Measurements from ENCODE around the gene KIF17. TPM values are rescaled to one million over a fixed set of nuclear protein-coding genes. Genes with fewer than 3 reads are reported as not detected.

The KIF17 gene
- total and polyA plus RNA-seq, 3 experiments from 2014 or later: not detected

GRCh38 chr1:20621012-20621411 is 96.8 kb downstream of the KIF17 start:
- H3K27ac Mint-ChIP-seq: no peak overlapping the region

GRCh38 chr1:20619999-20620398 is 97.8 kb downstream of the KIF17 start:
- no peak overlapping the region for H3K27ac ChIP-seq (ENCODE audit: low read depth, low read length)
- Mint-ChIP-seq H3K4me3 (no peak overlapping the region), H3K27me3 (peaks cover 10 to 14% of the 10 kb centered on the region in 2 donors), H3K36me3 (no peaks in the 10 kb centered on the region), H3K27ac (no peak overlapping the region), H3K9me3 (no peaks in the 10 kb centered on the region), H3K4me1 (peaks cover 0 to 2% (median 0%) of the 10 kb centered on the region in 3 donors)
- ChIA-PET CTCF (interaction anchor here (1.3 kb wide), 1 partner anchor 14 kb away, joined by 3 read pairs; no protein-coding TSS in a partner anchor), POLR2A (no interaction called here)
- no peak overlapping the region for H3K4me3 ChIP-seq (ENCODE audit: low read length)
- no peaks in the 10 kb centered on the region for H3K9me3 ChIP-seq (ENCODE audit: low read length)
- H3K36me3 ChIP-seq (ENCODE audit: insufficient read depth, low read length): no peaks in the 10 kb centered on the region
- DNase-seq: no peak
- peaks cover 3% of the 10 kb centered on the region for H3K27me3 ChIP-seq (ENCODE audit: insufficient read depth, low read length, poor library complexity, severe bottlenecking)
- no peaks in the 10 kb centered on the region for H3K4me1 ChIP-seq (ENCODE audit: insufficient read depth, low read length)

More at GRCh38 chr1:20621012-20621411, 96.8 kb downstream of the KIF17 start:
- no peak overlapping the region for H3K4me3 ChIP-seq (ENCODE audit: low read length)
- no peak overlapping the region for H3K27ac ChIP-seq (ENCODE audit: low read depth, low read length)
- Mint-ChIP-seq H3K4me1 (peaks cover 0 to 2% (median 0%) of the 10 kb centered on the region in 3 donors), H3K27me3 (peaks cover 11 to 14% of the 10 kb centered on the region in 2 donors), H3K9me3 (no peaks in the 10 kb centered on the region), H3K4me3 (no peak overlapping the region), H3K36me3 (no peaks in the 10 kb centered on the region)
- DNase-seq: no peak
- CTCF ChIA-PET: interaction anchor here (1.5 kb wide), 1 partner anchor 13 kb away, joined by 3 read pairs; no protein-coding TSS in a partner anchor
- no peaks in the 10 kb centered on the region for H3K4me1 ChIP-seq (ENCODE audit: insufficient read depth, low read length)
- H3K36me3 ChIP-seq (ENCODE audit: insufficient read depth, low read length): no peaks in the 10 kb centered on the region
- no peaks in the 10 kb centered on the region for H3K9me3 ChIP-seq (ENCODE audit: low read length)
- POLR2A ChIA-PET: no interaction called here
- H3K27me3 ChIP-seq (ENCODE audit: insufficient read depth, low read length, poor library complexity, severe bottlenecking): peaks cover 3% of the 10 kb centered on the region

- CTCF ChIA-PET: interaction anchor here (1.1 to 1.3 kb wide), 2 partner anchors 9 to 15 kb away, joined by 3 read pairs; no protein-coding TSS in a partner anchor
- H3K27me3 ChIP-seq (ENCODE audit: insufficient read depth, low read length, poor library complexity, severe bottlenecking): no peaks in the 10 kb centered on the region
- POLR2A ChIA-PET: no interaction called here
- no peaks in the 10 kb centered on the region for H3K9me3 ChIP-seq (ENCODE audit: low read length)
- Mint-ChIP-seq H3K4me1 (peaks cover 0 to 2% (median 0%) of the 10 kb centered on the region in 3 donors), H3K27me3 (peaks cover 7 to 14% of the 10 kb centered on the region in 2 donors), H3K27ac (no peak overlapping the region), H3K9me3 (no peaks in the 10 kb centered on the region), H3K4me3 (no peak overlapping the region), H3K36me3 (no peaks in the 10 kb centered on the region)
- H3K27ac ChIP-seq (ENCODE audit: low read depth, low read length): no peak overlapping the region
- no peak for DNase-seq
- H3K4me1 ChIP-seq (ENCODE audit: insufficient read depth, low read length): no peaks in the 10 kb centered on the region
- H3K36me3 ChIP-seq (ENCODE audit: insufficient read depth, low read length): no peaks in the 10 kb centered on the region
- no peak overlapping the region for H3K4me3 ChIP-seq (ENCODE audit: low read length)
Observed at GRCh38 chr1:20618550-20618949, 99.3 kb downstream of the KIF17 start.

- CTCF ChIA-PET: no interaction called here
- H3K4me3 Mint-ChIP-seq: no peak overlapping the region
- no peaks in the 10 kb centered on the region for H3K36me3 ChIP-seq (ENCODE audit: insufficient read depth, low read length)
- H3K27ac ChIP-seq (ENCODE audit: low read depth, low read length): no peak overlapping the region
- POLR2A ChIA-PET: no interaction called here
- H3K4me1 Mint-ChIP-seq: peaks cover 0 to 2% (median 0%) of the 10 kb centered on the region in 3 donors
- H3K27ac Mint-ChIP-seq: peak overlapping the region in 1 of 8 donors; percentile 34
- H3K27me3 Mint-ChIP-seq: peaks cover 5 to 15% of the 10 kb centered on the region in 2 donors
- no peaks in the 10 kb centered on the region for H3K4me1 ChIP-seq (ENCODE audit: insufficient read depth, low read length)
- H3K4me3 ChIP-seq (ENCODE audit: low read length): no peak overlapping the region
- H3K9me3 Mint-ChIP-seq: no peaks in the 10 kb centered on the region
- no peaks in the 10 kb centered on the region for H3K36me3 Mint-ChIP-seq
- DNase-seq: no peak
- no peaks in the 10 kb centered on the region for H3K9me3 ChIP-seq (ENCODE audit: low read length)
- H3K27me3 ChIP-seq (ENCODE audit: insufficient read depth, low read length, poor library complexity, severe bottlenecking): no peaks in the 10 kb centered on the region
Observed at GRCh38 chr1:20616847-20617487, 100.8 kb downstream of the KIF17 start.

- Mint-ChIP-seq H3K4me1 (peaks cover 0 to 2% (median 0%) of the 10 kb centered on the region in 3 donors), H3K36me3 (no peaks in the 10 kb centered on the region), H3K4me3 (no peak overlapping the region), H3K27me3 (peaks cover 5 to 15% of the 10 kb centered on the region in 2 donors), H3K27ac (peak overlapping the region in 2 of 8 donors; percentile 34 to 56), H3K9me3 (no peaks in the 10 kb centered on the region)
- CTCF ChIA-PET: no interaction called here
- no peak for DNase-seq
- POLR2A ChIA-PET: no interaction called here
- no peaks in the 10 kb centered on the region for H3K4me1 ChIP-seq (ENCODE audit: insufficient read depth, low read length)
- no peak overlapping the region for H3K27ac ChIP-seq (ENCODE audit: low read depth, low read length)
- no peaks in the 10 kb centered on the region for H3K36me3 ChIP-seq (ENCODE audit: insufficient read depth, low read length)
- no peaks in the 10 kb centered on the region for H3K27me3 ChIP-seq (ENCODE audit: insufficient read depth, low read length, poor library complexity, severe bottlenecking)
- H3K9me3 ChIP-seq (ENCODE audit: low read length): no peaks in the 10 kb centered on the region
- no peak overlapping the region for H3K4me3 ChIP-seq (ENCODE audit: low read length)
Observed at GRCh38 chr1:20615946-20616846, 101.6 kb downstream of the KIF17 start.

GRCh38 chr1:20614131-20614579 is 103.7 kb downstream of the KIF17 start:
- Histone ChIP-seq H3K4me1 (ENCODE audit: insufficient read depth, low read length) (no peaks in the 10 kb centered on the region), H3K27me3 (ENCODE audit: insufficient read depth, low read length, poor library complexity, severe bottlenecking) (no peaks in the 10 kb centered on the region), H3K36me3 (ENCODE audit: insufficient read depth, low read length) (no peaks in the 10 kb centered on the region), H3K4me3 (ENCODE audit: low read length) (no peak overlapping the region), H3K27ac (ENCODE audit: low read depth, low read length) (no peak overlapping the region), H3K9me3 (ENCODE audit: low read length) (no peaks in the 10 kb centered on the region)
- peaks cover 5 to 11% of the 10 kb centered on the region in 2 donors for H3K27me3 Mint-ChIP-seq
- no peak overlapping the region for H3K27ac Mint-ChIP-seq
- POLR2A ChIA-PET: no interaction called here
- no peaks in the 10 kb centered on the region for H3K36me3 Mint-ChIP-seq
- DNase-seq: no peak
- peaks cover 0 to 2% (median 0%) of the 10 kb centered on the region in 3 donors for H3K4me1 Mint-ChIP-seq
- CTCF ChIA-PET: no interaction called here
- no peaks in the 10 kb centered on the region for H3K9me3 Mint-ChIP-seq
- no peak overlapping the region for H3K4me3 Mint-ChIP-seq
